Stimulated activated CD4-positive, alpha-beta T cell treated with anti-CD3 and anti-CD28 coated beads, Interleukin-2, amount 100 ng/mL, for 24 hours (primary cell): Measurements from ENCODE around the gene TMEM132E.
"Not testable (repeated sequence)": the region's sequence is repeated elsewhere in the genome, so short reads cannot be mapped to it uniquely, and the experiment has no call there.

Source experiments
- DNase-seq, 2 donors: peaks; one replicate each; pipeline ENCODE4 v3.0.0-alpha.2; 2020

The TMEM132E gene

GRCh38 chr17:34579017-34579946 is at the start of gene TMEM132E:
Gene TMEM132E, plus strand, starts transcription at chr17:34579582. Its CDS starts 1,495 bp downstream, at chr17:34581077.
- peak in 1 of 2 donors; percentile 38 for DNase-seq

DNA sequence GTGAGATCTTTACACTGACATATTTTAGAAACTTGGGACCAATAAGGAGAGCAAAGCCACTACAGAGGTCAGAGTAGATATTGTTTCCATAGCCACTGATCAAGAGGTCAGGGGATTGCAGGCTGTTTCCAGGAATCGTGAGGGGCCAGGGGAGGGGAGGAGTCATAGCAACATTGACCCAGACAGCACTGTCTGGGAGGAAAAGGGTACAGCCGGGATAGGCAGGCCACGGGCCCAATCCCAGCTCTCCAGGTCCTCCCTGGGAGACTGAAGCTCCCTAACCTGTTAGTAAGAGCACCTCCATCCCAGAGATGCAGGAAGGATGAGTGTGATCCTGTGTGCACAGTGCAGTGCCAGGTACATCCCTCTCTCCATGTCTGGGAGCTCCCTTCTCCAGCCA is 48.5 kb upstream of the TMEM132E start:
- DNase-seq = no peak

DNA sequence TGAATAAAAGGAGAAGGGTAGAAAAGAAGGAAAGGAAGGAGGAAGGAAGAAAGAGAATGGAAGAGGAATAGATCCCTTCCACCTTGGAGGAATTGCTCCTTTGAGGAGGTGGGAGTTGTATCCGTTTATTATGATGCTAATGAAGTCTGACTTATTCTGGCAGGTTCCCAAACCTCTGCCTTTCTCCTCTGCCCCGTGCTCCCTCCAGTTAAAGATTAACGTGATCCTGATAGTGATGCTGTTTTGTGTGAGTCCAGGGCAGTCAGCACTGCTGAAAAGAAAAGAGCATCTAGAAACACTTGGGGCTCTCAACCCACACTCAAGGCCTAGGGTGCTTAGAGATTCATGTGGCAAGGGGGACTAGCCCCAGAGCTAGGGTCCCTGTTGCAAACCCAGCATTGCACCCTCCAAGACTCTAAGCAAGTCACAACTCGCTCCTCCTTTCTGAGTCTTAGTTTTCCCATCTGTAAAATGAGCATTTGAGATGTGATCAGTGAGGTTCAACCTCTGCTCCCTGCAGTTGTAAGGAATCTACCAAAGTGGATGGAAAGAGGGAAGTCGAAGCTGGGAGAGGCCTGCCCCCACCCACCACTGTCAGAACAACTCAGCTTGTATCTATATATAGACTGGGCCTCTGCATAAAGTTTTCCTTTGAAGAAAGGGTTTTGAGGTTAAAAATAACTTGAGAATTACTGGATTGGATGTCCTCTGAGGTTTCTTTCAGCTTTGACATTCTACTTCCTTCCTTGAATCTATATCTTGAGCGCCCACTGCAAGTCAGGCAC is 46.9 kb upstream of the TMEM132E start:
- no peak for DNase-seq

DNA sequence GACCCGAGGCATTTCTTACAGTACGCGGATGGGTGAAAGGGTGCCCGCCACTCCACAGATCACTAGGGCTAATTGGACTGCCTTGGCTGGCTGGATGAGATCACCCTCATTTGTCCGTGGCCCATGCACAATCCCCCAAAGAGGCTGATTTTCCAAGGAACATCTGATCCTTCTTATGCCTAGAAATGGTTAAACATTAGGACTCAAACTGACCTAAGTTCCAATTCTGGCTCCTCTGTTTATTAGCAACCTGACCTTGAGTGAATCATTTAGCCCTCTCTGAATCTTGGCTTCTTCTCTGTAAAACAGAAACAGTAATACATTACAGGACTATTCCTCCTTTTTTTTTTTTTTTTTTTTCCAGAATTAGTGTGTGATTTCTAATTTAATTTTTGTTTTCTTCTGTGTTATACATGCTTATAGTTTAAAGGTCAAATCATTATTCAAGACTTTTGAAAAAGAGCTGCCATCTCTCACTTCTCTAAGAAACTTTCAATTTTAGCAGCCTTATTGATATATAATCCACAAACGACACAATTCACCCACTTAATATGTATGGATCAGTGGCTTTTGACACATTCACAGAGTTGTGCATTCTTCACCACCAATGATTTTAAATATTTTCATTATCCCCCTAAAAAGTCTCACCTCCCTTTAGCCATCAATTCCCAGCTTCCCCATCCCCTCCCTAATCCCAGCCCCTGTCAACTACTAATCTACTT is 45.4 kb upstream of the TMEM132E start:
- no peak for DNase-seq

- no peak for DNase-seq
Measured at GRCh38 chr17:34537445-34537844, 41.9 kb upstream of the TMEM132E start.

DNA sequence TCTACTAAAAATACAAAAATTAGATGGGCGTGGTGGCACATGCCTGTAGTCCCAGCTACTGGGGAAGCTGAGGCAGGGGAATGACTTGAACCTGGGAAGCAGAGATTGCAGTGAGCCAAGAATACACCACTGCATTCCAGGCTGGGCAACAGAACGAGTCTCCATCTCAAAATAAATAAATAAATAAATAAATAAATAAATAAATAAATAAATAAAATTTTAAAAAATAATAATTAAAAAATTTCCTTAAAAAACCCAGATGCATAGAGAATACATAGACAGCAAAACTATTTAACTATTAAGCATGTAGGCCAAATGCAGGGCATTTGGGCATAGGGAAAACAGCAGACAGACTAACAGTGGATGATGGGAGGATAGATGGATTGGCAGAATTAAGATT is 40.8 kb upstream of the TMEM132E start:
- DNase-seq = not testable (repeated sequence)

GRCh38 chr17:34539881-34540280 is 39.5 kb upstream of the TMEM132E start:
- DNase-seq = no peak

DNA sequence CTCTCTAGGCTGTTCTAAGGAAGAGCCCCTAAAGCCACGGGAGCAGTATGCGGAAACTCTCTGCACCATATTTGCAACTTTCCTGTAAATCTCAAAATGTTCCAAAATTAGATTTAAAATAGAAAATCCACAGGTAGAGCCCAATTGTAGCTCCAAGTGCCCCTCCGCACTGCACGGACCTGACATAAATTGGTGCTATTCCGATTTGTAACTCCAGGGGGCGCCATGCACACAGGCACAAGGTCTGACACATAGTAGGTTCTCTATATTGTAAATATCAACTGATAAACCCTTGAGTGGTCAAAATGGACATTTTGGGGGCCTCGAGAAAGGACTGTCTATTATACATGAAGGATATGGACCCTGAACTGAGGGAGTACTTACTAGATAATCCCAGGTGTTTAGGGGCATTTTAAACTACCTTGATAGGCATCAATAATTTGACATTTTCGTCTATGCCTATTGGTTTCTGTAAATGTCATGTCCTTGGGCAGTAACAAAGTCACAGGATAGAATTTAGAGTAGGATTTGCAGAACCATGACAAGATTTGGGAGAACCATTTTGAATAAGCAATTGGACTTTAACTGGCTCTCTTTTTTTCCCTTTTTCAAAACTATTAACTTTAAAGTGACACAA is 36.6 kb upstream of the TMEM132E start:
- peak; percentile 53 to 73 for DNase-seq

- DNase-seq = no peak
Measured at GRCh38 chr17:34547453-34548063, 31.8 kb upstream of the TMEM132E start.

DNA sequence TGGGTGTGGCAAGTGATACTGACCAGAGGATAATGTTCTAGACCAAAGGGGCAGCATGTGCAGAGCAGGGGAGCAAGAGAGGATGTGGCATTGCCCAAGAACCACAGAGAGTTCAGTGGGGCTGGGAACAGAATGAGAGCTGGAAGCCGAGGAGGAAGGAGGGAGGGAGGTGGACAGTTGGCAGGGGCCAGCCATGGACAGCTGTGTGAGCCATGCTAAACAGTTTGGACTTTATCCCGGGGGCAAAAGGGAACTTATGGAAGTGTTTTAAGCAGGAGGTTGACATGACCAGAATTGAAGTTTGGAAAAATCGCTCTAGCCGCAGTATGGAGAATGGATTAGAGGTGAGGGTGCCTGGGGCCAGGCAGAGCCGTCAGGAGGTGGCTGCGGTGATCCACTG is 29.4 kb upstream of the TMEM132E start:
- no peak for DNase-seq

- no peak for DNase-seq
Measured at GRCh38 chr17:34553907-34554306, 25.5 kb upstream of the TMEM132E start.

DNA sequence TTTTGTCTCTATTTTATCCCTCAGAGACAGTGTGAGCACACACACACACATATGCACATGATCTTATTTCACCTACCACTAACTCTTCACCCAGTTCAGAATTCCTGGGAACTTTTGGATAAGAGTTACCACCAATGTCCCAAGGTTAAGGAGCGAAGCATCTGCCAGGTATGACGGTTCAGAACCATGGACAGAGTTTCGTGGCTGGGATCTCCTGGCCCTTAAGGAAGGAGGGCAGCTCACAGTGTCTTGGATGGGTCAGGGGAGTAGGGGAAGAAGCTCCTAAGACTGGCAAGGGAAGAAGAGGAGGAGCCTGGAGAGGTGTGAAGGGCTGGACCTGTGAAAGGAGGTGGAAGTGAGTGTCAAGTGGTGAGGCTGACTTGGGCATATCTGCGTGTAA is 23.0 kb upstream of the TMEM132E start:
- DNase-seq = no peak

GRCh38 chr17:34556931-34557330 is 22.5 kb upstream of the TMEM132E start:
- DNase-seq = no peak

- DNase-seq = no peak
Measured at GRCh38 chr17:34561328-34561727, 18.1 kb upstream of the TMEM132E start.

- no peak for DNase-seq
Measured at GRCh38 chr17:34562387-34562786, 17.0 kb upstream of the TMEM132E start.

DNA sequence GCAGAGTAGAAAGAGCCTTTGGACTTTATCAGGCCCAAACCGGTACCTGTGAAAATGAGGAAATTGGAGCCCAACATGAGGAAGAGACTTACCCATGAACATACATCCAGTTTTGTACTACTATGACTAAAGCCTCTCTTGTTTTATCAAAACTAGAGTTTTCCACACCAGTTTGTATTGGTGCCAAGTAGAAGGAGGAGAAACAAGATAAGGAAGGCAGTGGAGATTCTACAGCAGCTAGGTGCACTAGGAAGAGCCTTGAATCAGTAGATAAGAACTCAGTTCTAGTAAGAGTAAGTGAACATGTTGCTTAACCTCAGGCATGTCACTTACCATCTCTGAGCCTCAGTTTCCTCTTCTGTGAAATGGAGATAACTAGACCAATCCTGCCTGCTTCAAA is 13.7 kb upstream of the TMEM132E start:
- DNase-seq = no peak

DNA sequence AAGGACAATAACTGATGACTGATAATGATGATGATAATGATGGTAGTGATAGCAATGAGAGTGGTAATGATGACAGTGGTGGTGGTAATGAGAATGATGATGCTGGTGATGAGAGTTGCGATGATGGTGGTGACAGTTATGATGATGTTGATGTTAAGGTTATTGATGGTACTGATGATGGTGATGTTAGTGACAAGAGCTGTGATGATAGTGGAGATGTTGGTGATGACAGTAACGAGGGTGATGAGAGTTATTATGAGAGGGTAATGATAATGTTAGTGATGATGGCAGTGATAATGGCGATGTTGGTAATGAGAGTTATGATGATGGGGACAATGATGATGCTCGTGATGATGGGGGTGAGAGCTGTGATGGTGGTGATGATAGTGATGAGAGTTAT is 13.2 kb upstream of the TMEM132E start:
- DNase-seq = no peak

- no peak for DNase-seq
Measured at GRCh38 chr17:34566873-34567272, 12.5 kb upstream of the TMEM132E start.

- DNase-seq = no peak
Measured at GRCh38 chr17:34567691-34568465, 11.5 kb upstream of the TMEM132E start.

DNA sequence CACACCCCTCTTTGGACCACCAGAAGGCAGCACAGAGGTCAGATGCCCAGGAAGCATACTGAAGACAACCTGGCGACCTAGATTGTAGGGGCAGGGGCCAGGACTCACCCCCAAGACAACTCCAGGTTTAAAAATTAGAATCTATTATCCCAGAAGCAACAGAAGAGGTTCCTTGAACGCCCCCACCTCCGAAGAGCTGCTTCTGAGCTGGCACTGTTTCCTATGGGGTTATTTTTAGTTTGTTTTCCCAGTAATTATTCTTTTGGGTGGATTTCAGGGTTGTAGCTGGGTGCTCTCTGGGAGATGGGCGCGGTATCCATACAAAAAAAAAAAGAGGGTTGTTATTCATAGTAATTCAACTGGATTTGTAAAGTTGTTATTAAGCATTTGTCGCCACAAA is 10.4 kb upstream of the TMEM132E start:
- no peak for DNase-seq

DNA sequence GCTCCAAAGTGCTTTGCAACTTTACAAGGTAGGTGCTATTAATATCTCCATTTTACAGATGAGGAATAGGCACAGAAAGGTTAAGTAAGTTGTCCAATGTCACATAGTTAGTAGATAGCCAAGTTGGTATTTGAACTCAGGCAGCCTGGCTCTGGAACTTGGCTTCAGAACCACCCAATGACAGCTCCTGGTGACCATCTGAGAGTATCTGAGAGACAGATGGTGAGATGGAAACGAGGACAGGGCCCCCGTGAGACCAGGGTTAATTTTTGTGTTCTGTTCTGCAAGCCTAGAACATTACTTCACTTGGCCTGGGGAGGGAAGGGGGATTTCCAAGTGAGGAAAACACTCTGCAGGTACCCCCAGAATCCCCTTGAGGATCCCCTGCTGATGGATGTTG is 9.8 kb upstream of the TMEM132E start:
- no peak for DNase-seq

DNA sequence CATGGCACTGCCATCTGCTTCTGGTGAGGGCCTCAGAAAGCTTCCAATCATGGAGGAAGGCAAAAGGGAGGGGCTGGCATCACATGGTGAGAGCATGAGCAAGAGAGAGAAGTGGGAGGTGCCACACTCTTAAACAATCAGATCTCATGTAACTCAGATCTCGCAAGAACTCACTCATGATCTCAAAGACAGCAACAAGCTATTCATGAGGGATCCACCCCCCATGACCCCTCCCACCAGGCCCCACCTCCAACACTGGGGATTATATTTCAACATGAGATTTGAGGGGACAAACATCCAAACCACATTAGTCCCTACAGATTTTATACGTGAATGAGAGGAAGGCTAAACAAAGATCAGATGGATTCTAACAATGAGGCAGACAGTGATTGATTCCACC is 8.9 kb upstream of the TMEM132E start:
- DNase-seq = no peak
